Measurements from ENCODE around the gene ALAD. TPM values are rescaled to one million over a fixed set of nuclear protein-coding genes. Genes with fewer than 3 reads are reported as not detected.

Gene ALAD
- total and polyA plus RNA-seq, 2 of the 8 experiments (the other 6 are each of a cell fraction or from before 2014, with no cell fraction given): 8.2 to 15.3 TPM

- TF ChIP-seq CREB1 (IDR thresholded peaks at IDR 0.05): no peak
Measured at GRCh38 chr9:113428062-113428615, 27.1 kb upstream of the ALAD start (continued).

Measured in H1 (cell line).